ENCODE data around the gene LAMA5.

Gene LAMA5

GRCh38 chr20:62337558-62338293, 29.4 kb downstream of the LAMA5 start:
- DNase-seq = no peak
- in situ Hi-C loops (cut with MboI; ENCODE audit: low pct_unique_long_range_greater_than_20kb, low sequenced_read_pairs) = no loop called here

- no peak for DNase-seq
- in situ Hi-C loops (cut with MboI; ENCODE audit: low pct_unique_long_range_greater_than_20kb, low sequenced_read_pairs) = no loop called here
Measured at GRCh38 chr20:62336775-62337557, 30.1 kb downstream of the LAMA5 start.

GRCh38 chr20:62336329-62336728, 30.8 kb downstream of the LAMA5 start:
- in situ Hi-C loops (cut with MboI; ENCODE audit: low pct_unique_long_range_greater_than_20kb, low sequenced_read_pairs) = no loop called here

GRCh38 chr20:62335532-62335931, 31.6 kb downstream of the LAMA5 start:
- in situ Hi-C loops (cut with MboI; ENCODE audit: low pct_unique_long_range_greater_than_20kb, low sequenced_read_pairs) = no loop called here
- DNase-seq = no peak

More at GRCh38 chr20:62336329-62336728, 30.8 kb downstream of the LAMA5 start:
- DNase-seq = no peak

- in situ Hi-C loops (cut with MboI; ENCODE audit: low pct_unique_long_range_greater_than_20kb, low sequenced_read_pairs) = no loop called here
- DNase-seq = no peak
Measured at GRCh38 chr20:62334881-62335280, 32.2 kb downstream of the LAMA5 start.

GRCh38 chr20:62333820-62334595, 33.1 kb downstream of the LAMA5 start:
- in situ Hi-C loops (cut with MboI; ENCODE audit: low pct_unique_long_range_greater_than_20kb, low sequenced_read_pairs) = no loop called here

GRCh38 chr20:62332989-62333819, 33.9 kb downstream of the LAMA5 start:
- in situ Hi-C loops (cut with MboI; ENCODE audit: low pct_unique_long_range_greater_than_20kb, low sequenced_read_pairs) = no loop called here
- DNase-seq = no peak

More at GRCh38 chr20:62333820-62334595, 33.1 kb downstream of the LAMA5 start:
- DNase-seq = no peak

GRCh38 chr20:62332421-62332820, 34.7 kb downstream of the LAMA5 start:
- no peak for DNase-seq
- in situ Hi-C loops (cut with MboI; ENCODE audit: low pct_unique_long_range_greater_than_20kb, low sequenced_read_pairs) = no loop called here

GRCh38 chr20:62331347-62331746, 35.8 kb downstream of the LAMA5 start:
- no peak for DNase-seq
- in situ Hi-C loops (cut with MboI; ENCODE audit: low pct_unique_long_range_greater_than_20kb, low sequenced_read_pairs) = no loop called here

- DNase-seq = no peak
- in situ Hi-C loops (cut with MboI; ENCODE audit: low pct_unique_long_range_greater_than_20kb, low sequenced_read_pairs) = no loop called here
Measured at GRCh38 chr20:62330576-62331317, 36.4 kb downstream of the LAMA5 start.

- DNase-seq = no peak
- in situ Hi-C loops (cut with MboI; ENCODE audit: low pct_unique_long_range_greater_than_20kb, low sequenced_read_pairs) = no loop called here
Measured at GRCh38 chr20:62329389-62330377, 37.4 kb downstream of the LAMA5 start.

GRCh38 chr20:62328684-62329388, 38.3 kb downstream of the LAMA5 start:
- no peak for DNase-seq
- in situ Hi-C loops (cut with MboI; ENCODE audit: low pct_unique_long_range_greater_than_20kb, low sequenced_read_pairs) = no loop called here

- in situ Hi-C loops (cut with MboI; ENCODE audit: low pct_unique_long_range_greater_than_20kb, low sequenced_read_pairs) = no loop called here
- DNase-seq = no peak
Measured at GRCh38 chr20:62327726-62328495, 39.2 kb downstream of the LAMA5 start.

GRCh38 chr20:62326959-62327725, 40.0 kb downstream of the LAMA5 start:
- no peak for DNase-seq
- in situ Hi-C loops (cut with MboI; ENCODE audit: low pct_unique_long_range_greater_than_20kb, low sequenced_read_pairs) = no loop called here

- in situ Hi-C loops (cut with MboI; ENCODE audit: low pct_unique_long_range_greater_than_20kb, low sequenced_read_pairs) = no loop called here
Measured at GRCh38 chr20:62326559-62326958, 40.6 kb downstream of the LAMA5 start.

More at GRCh38 chr20:62326559-62326958, 40.6 kb downstream of the LAMA5 start:
- no peak for DNase-seq
